Transverse colon (tissue), 4 donors: ENCODE measurements around the gene POLR2F. TPM values are rescaled to one million over a fixed set of nuclear protein-coding genes. Genes with fewer than 3 reads are reported as not detected.

Source experiments
- DNase-seq: peaks from one replicate; pipeline ENCODE4 v3.0.0-alpha.2; 2019
- H3K27ac ChIP-seq, 4 donors: fragments of 200-600 bp; sonication (generic); 2 replicates each; pipeline ENCODE4 v1.5.1; 2016 to 2018; ENCODE audit warnings: inconsistent platforms in 4 of 4
- H3K27me3 ChIP-seq: fragments of 200-600 bp; sonication (generic); 2 replicates; pipeline ENCODE4 v1.5.1; 2017; ENCODE audit warnings: inconsistent platforms
- H3K36me3 ChIP-seq, 4 donors: fragments of 200-600 bp; sonication (generic); 2 replicates each; pipeline ENCODE4 v1.5.1; 2017 to 2019; ENCODE audit warnings: inconsistent platforms in 4 of 4
- H3K4me1 ChIP-seq, 4 donors: fragments of 200-600 bp; sonication (generic); 2 replicates each; pipeline ENCODE4 v1.5.1; 2017 to 2020; ENCODE audit warnings: inconsistent platforms in 4 of 4
- H3K4me3 ChIP-seq, 4 donors: fragments of 200-600 bp; sonication (generic); 1 replicate in 1 of 4; 2 replicates in 3 of 4; pipeline versions ENCODE4 v1.5.1 to v1.6.1; 2017 to 2019; ENCODE audit warnings: inconsistent platforms in 4 of 4
- H3K9me3 ChIP-seq, 2 donors: fragments of 200-600 bp; sonication (generic); 2 replicates each; pipeline ENCODE4 v1.5.1; 2017 to 2019; ENCODE audit warnings: inconsistent platforms in 2 of 2
- CTCF ChIP-seq, 5 experiments: fragments of 200-600 bp in 3 of 5; fragments of 450-650 bp in 2 of 5; sonication (generic) in 3 of 5; IDR thresholded peaks; 1 replicate in 2 of 5; 2 replicates in 3 of 5; pipeline ENCODE4 v1.5.1; 2016 to 2017; ENCODE audit warnings: antibody characterized with exemption in 5 of 5, inconsistent platforms in 3 of 5, mild to moderate bottlenecking in 2 of 5, moderate library complexity in 1 of 5
- EP300 ChIP-seq: sonication (generic); formaldehyde crosslinking; IDR thresholded peaks from one replicate; pipeline ENCODE4 v1.6.1; 2017; ENCODE audit warnings: antibody characterized with exemption, low read depth
- POLR2A ChIP-seq: fragments of 450-650 bp; IDR thresholded peaks from one replicate; pipeline ENCODE4 v1.6.1; 2016; ENCODE audit warnings: antibody characterized with exemption, mild to moderate bottlenecking, moderate library complexity
- POLR2AphosphoS5 ChIP-seq, 3 donors: sonication (generic); formaldehyde crosslinking; IDR thresholded peaks; one replicate each; pipeline ENCODE4 v1.6.1; 2016; ENCODE audit warnings: antibody characterized with exemption in 3 of 3
- WGBS, 2 donors: methylation state at CpG; one replicate each; pipeline ENCODE4 v1.1.5; 2018; ENCODE audit warnings: low coverage in 1 of 2; 5-methylcytosine and 5-hydroxymethylcytosine counted together
- in situ Hi-C, 4 donors: fragments of 200-750 bp; cut with MboI; loops; one replicate each; pipeline versions ENCODE4 v1.15.0 to v1.15.1; 2017; ENCODE audit warnings: low sequenced_read_pairs in 3 of 4, low pct_ligation_motif_present in 1 of 4, low pct_unique_long_range_greater_than_20kb in 1 of 4
- intact Hi-C: fragments of 100-400 bp; cut with DNase I; formaldehyde crosslinking; loops from one replicate; pipeline ENCODE4 v1.15.1; 2023; ENCODE audit warnings: low total_unique reads
- total RNA-seq, 4 donors: library from RNA; depleted of rRNA; stranded (reverse); fragments of >200 nt; gene quantifications; one replicate each; pipeline ENCODE4 v1.1.0, GENCODE V29; 2016

POLR2F gene
- total RNA-seq, 4 donors from 2014 or later: 7.6 to 65.5 (median 32.6) TPM

DNA sequence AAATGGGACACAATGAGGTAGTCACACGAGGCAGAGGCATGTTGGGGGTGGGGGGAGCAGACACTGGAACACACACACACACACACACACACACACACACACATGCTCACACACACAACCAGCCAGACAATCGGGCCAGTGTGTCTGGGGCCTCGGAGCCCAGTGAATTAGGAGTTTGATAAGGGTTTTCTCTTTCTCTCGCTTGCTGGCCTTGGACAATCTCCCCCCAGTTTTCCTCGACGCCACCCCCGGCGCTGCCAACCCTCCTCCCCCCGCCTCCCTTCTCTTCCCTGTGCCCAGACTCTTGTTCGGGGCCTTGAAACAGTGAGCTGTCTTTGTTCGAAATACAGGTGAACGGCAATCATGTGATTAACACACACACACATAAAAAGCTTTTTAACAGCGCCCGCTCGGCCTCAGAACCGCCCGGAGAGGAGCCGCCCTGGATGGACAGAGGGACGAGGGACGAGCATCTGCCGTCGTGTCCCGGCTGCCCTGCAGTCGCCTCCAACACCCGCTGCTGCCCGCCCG is 32.3 kb downstream of the POLR2F start:
- Histone ChIP-seq H3K4me1 (peaks cover 0 to 14% (median 4%) of the 10 kb centered on the region in 4 donors), H3K4me3 (no peak overlapping the region), H3K36me3 (no peaks in the 10 kb centered on the region), H3K27me3 (no peaks in the 10 kb centered on the region), H3K27ac (peak overlapping the region in 2 of 4 donors; percentile 37 to 40), H3K9me3 (no peaks in the 10 kb centered on the region)
- TF ChIP-seq POLR2AphosphoS5 (IDR thresholded peaks at IDR 0.05): no peak
- TF ChIP-seq CTCF (IDR thresholded peaks at IDR 0.05): no peak
- no peak for TF ChIP-seq EP300
- TF ChIP-seq POLR2A: no peak
- in situ Hi-C loops: no loop called here
- intact Hi-C loops: no loop called here
- WGBS, 2 donors: 84 to 90% methylated on average over 8 to 27 of the region's 27 CpGs
- no peak for DNase-seq

DNA sequence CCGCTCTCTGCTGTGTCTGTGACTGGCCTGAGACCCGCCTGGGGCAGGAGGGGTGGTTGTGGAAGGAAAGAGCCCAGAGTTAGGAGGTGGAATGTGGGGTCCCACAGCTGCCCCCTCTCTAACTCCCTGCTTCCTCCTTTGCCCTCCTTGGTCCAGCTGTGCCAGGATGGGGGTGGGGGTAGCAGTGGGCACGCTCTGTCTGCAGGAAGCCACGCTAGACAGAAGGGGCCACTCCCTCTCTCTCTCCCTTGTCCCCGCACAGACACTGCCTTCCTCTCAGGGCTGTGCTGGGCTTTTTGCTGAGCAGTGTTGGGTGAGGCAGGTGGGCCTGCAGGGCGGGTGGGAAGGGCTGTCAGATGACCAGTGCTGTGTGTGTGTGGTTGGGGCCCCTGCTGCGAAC is 32.9 kb downstream of the POLR2F start:
- Histone ChIP-seq H3K4me3 (no peak overlapping the region), H3K27ac (peak overlapping the region in 2 of 4 donors; percentile 37 to 40), H3K27me3 (no peaks in the 10 kb centered on the region), H3K9me3 (no peaks in the 10 kb centered on the region), H3K4me1 (peaks cover 0 to 9% (median 2%) of the 10 kb centered on the region in 4 donors), H3K36me3 (no peaks in the 10 kb centered on the region)
- DNase-seq: no peak
- TF ChIP-seq POLR2AphosphoS5 (IDR thresholded peaks at IDR 0.05): no peak
- TF ChIP-seq CTCF (IDR thresholded peaks at IDR 0.05): no peak
- TF ChIP-seq EP300: no peak
- no peak for TF ChIP-seq POLR2A
- intact Hi-C loops: no loop called here
- 74% methylated on average over 6 of the region's 7 CpGs; no CpG with 5 or more reads in 1 of the 2 donors for WGBS, 2 donors
- in situ Hi-C loops: no loop called here

- WGBS, 2 donors: 92% methylated on average over 14 of the region's 14 CpGs; no CpG with 5 or more reads in 1 of the 2 donors
- intact Hi-C loops: no loop called here
- Histone ChIP-seq H3K9me3 (no peaks in the 10 kb centered on the region), H3K4me3 (no peak overlapping the region), H3K4me1 (no peaks in the 10 kb centered on the region), H3K36me3 (no peaks in the 10 kb centered on the region), H3K27me3 (no peaks in the 10 kb centered on the region), H3K27ac (no peak overlapping the region)
- no peak for DNase-seq
- in situ Hi-C loops: no loop called here
- no peak for TF ChIP-seq CTCF (IDR thresholded peaks at IDR 0.05)
- TF ChIP-seq EP300: no peak
- TF ChIP-seq POLR2AphosphoS5 (IDR thresholded peaks at IDR 0.05): no peak
Measured at GRCh38 chr22:37989146-37990045, 35.9 kb downstream of the POLR2F start.

DNA sequence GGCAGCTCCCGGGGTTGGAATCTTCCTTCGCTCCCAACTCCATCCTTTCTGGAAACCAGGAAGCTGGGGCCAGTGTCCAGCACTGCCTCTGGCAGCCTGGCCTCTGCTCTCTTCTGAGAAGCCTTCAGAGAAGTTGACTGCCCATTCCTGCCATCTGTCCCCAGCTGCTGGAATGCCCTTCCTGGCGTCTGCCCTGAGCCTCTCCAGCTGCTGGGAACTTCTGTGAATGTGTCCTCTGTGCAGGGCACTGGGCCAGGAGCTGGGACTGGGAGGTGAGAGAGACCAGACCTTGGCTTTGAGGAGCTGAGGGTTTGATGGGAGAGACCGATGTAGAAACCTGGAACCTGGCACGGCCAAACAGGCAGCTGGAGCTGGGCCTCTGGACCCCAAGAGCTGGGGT is 36.8 kb downstream of the POLR2F start:
- Histone ChIP-seq H3K4me1 (no peaks in the 10 kb centered on the region), H3K4me3 (no peak overlapping the region), H3K9me3 (no peaks in the 10 kb centered on the region), H3K27me3 (no peaks in the 10 kb centered on the region), H3K36me3 (no peaks in the 10 kb centered on the region), H3K27ac (no peak overlapping the region)
- in situ Hi-C loops (no loop called here), intact Hi-C loops (no loop called here)
- 48% methylated on average over 5 of the region's 5 CpGs; no CpG with 5 or more reads in 1 of the 2 donors for WGBS, 2 donors
- no peak for DNase-seq
- TF ChIP-seq POLR2A: no peak
- TF ChIP-seq POLR2AphosphoS5 (IDR thresholded peaks at IDR 0.05): no peak
- no peak for TF ChIP-seq EP300
